NT2/D1 (cell line): Measurements from ENCODE around the gene PRR36.

Experiments used
- SUZ12 ChIP-seq: IDR thresholded peaks from 2 replicates; pipeline ENCODE4 v1.6.1; 2011; ENCODE audit not compliant: insufficient read length, insufficient read depth; ENCODE audit errors: extremely low read depth
- YY1 ChIP-seq: IDR thresholded peaks from 2 replicates; pipeline ENCODE4 v1.6.1; 2011; ENCODE audit not compliant: insufficient read length, insufficient read depth
- ZNF274 ChIP-seq: IDR thresholded peaks from 2 replicates; pipeline ENCODE4 v1.6.1; 2011; ENCODE audit warnings: mild to moderate bottlenecking, low read depth, low read length

- TF ChIP-seq ZNF274 = no peak
- TF ChIP-seq SUZ12 = no peak
- no peak for TF ChIP-seq YY1
Measured at GRCh38 chr19:7915250-7916102, 41.3 kb upstream of the PRR36 start.
